AML-193 (cell line): ENCODE results near the gene FABP2.
"Not testable (repeated sequence)": the region's sequence is repeated elsewhere in the genome, so short reads cannot be mapped to it uniquely, and the experiment has no call there.

Source experiments
- DNase-seq, 2 experiments: peaks; one replicate each; lab custom pipeline; 2025; lab: John Stamatoyannopoulos, UW

FABP2 gene

DNA sequence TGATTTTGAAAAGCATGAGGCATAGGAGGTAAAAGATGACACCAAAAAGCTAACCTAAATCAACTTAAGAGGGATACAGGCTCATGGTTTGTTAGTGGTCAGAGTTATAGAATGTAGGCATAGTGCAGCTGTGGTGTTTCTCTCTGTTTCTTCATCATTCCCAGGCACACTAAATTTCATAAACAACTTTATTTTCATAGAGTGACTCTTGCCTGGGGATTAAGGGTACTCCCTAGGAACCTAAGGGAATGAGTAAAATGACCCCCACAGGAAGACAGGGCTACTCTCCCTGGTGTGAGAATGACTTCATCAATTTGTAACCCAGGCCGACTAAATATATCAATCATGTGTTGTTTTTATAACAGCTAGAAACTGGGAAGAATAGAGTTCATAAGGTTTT, 11.1 kb downstream of the FABP2 start:
- DNase-seq: no peak

- DNase-seq: no peak
These were observed 14.3 kb downstream of the FABP2 start for GRCh38 chr4:119307606-119308005.

- DNase-seq: no peak
These were observed 17.5 kb downstream of the FABP2 start for GRCh38 chr4:119304431-119304830.

DNA sequence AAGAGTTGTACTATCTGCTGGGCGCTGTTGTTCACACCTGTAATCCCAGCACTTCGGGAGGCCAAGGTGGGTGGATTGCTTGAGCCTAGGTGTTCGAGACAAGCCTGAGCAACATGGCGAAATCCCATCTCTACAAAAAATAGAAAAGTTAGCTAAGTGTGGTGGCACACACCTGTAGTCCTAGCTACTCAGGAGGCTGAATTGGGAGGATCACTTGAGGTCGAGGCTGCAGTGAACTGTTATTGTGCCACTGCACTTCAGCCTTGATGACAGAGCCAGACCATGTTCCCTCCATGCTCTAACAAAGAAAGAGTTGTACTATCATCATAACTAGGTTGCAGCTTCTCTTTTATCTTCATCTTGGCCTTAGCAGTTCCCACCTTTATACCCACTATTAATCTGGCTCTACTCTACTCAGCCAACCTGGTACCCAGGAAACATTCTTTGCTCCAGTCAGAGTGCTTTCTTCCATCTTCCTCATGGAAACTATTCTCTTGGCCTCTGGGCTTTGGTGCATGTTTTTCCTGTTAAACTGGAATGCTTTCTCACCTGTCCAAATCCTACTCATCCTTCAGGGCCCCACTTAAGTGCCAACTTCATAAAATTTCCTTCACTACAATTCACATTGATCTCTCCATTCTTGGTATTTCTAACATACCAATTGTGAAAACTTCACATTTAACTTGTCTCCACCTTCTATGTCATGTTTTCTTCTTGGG, 18.2 kb downstream of the FABP2 start:
- no peak for DNase-seq

DNA sequence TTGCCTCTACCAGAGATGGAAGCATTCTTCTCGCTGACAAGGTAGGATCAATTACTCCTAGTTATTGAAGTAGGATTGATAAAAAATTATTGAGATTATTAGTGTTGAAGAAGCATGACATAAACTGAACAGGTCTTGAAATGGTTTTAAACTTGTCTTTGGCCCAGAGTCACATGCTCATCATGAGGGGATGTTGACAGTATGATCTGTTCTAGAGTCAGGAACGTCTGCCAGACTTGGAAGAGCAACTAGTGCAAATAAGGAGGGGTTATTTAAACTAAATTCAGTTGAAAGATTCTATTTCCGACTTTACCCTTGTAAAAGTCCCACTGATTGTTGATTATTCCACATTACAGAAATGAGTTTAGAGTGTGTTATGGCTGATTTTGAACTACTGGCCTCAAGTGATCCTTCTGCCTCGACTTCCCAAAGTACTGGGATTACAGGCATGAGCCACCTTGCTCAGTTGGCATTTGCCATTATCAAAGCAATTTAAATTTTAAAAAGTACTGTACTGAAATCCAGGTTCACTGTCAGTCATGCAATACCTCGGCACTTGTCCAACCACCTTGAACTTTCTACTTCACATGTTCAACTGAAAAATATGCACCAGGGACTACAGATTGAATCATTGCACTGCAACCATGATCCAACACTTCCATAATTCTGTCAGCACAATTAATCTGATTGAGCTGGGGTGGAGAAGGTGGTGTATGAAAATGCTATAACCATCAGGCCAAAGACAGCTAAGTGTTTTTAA, 19.7 kb downstream of the FABP2 start:
- DNase-seq: no peak

- DNase-seq: no peak
These were observed 21.6 kb downstream of the FABP2 start for GRCh38 chr4:119300101-119300978.

DNA sequence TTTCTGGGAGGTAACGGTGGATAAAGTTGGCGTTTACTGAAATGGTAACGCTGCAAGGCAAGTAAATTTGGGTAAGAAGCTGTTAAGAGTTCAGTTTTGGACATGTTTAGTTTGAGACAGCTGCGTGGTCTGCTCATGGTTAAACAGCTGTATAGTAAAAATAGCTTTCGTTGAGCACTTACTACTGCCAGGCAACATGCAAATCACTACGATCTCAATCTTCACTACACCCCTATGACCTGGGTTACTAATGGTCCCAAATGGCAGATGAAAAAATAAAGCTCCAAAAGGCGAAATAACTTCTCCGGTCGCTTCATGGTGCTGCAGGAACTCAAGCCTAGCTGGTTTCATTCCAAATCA, 22.2 kb downstream of the FABP2 start:
- DNase-seq: no peak

- no peak for DNase-seq
These were observed 22.7 kb downstream of the FABP2 start for GRCh38 chr4:119299260-119299671.

- no peak for DNase-seq
These were observed 24.1 kb downstream of the FABP2 start for GRCh38 chr4:119297795-119298194.

- DNase-seq: no peak
These were observed 25.6 kb downstream of the FABP2 start for GRCh38 chr4:119296356-119296755.

DNA sequence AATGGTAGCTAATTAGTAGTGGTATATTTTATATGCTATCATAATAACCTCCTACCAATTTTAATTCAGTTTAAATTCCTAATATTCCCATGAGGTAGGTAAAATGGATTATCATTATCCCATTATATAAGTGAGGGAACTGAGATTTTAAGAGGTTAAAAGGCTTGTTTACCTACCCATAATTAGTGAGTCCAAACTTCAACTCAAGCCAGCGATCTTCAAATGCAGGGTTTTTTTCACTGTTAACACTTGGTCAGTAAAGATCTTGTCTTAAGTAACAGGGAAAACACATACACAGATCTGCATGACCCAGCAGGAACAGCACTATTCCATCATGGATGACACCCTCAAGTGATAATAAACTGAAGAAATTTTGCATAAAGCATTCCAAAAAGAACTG, 31.3 kb downstream of the FABP2 start:
- DNase-seq: no peak

- DNase-seq: no peak
These were observed 32.6 kb downstream of the FABP2 start for GRCh38 chr4:119289313-119289712.

DNA sequence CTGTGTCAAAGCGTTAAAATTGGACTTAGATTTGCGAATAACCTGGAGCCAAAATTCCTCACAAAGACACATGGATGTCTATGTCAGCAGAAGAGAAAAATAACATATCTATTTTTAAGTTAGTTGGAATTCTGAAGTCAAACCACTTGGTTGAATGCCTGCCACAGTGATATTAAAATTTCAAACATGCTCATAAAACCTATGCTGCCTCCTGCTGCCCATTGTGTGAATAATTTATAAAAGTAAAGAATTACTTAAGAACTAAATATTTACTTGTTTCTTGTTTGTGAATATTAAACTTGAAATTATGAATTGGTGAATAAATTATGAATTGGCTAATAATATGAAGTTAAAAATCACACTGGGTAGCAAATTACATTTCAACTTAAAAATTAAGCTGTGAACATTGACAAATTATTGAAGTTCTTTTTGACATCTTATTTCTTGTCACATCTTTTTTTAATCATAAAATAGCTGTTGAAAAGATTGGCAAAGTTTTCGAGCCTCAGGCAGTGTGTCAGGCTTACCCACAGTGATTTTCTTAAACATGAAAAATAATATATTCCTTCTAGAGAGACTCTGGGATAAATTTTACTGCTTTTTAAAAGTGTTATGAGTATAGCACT, 35.4 kb downstream of the FABP2 start:
- no peak for DNase-seq

- no peak for DNase-seq
These were observed 36.8 kb downstream of the FABP2 start for GRCh38 chr4:119284876-119285780.

- no peak for DNase-seq
These were observed 40.5 kb downstream of the FABP2 start for GRCh38 chr4:119281393-119281792.

DNA sequence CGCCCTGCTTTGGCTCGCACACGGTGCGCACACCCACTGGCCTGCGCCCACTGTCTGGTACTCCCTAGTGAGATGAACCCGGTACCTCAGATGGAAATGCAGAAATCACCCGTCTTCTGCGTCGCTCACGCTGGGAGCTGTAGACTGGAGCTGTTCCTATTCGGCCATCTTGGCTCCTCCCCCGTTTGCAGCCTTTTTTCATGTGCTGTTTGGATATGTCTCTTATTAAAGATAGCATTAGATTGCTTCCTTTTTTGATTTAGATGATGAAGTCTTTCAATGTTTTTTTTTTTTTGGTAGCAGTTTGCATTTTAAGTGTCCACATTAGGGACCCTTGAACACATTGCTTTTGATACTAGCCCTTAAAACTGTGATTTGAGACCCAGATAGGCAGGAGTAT, 42.0 kb downstream of the FABP2 start:
- not testable (repeated sequence) for DNase-seq

DNA sequence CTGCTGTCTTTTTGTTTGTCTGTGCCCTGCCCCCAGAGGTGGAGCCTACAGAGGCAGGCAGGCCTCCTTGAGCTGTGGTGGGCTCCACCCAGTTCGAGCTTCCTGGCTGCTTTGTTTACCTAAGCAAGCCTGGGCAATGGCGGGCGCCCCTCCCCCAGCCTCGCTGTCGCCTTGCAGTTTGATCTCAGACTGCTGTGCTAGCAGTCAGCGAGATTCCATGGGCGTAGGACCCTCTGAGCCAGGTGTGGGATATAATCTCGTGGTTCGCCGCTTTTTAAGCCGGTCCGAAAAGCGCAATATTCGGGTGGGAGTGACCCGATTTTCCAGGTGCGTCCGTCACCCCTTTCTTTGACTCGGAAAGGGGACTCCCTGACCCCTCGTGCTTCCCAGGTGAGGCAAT, 42.4 kb downstream of the FABP2 start:
- not testable (repeated sequence) for DNase-seq

DNA sequence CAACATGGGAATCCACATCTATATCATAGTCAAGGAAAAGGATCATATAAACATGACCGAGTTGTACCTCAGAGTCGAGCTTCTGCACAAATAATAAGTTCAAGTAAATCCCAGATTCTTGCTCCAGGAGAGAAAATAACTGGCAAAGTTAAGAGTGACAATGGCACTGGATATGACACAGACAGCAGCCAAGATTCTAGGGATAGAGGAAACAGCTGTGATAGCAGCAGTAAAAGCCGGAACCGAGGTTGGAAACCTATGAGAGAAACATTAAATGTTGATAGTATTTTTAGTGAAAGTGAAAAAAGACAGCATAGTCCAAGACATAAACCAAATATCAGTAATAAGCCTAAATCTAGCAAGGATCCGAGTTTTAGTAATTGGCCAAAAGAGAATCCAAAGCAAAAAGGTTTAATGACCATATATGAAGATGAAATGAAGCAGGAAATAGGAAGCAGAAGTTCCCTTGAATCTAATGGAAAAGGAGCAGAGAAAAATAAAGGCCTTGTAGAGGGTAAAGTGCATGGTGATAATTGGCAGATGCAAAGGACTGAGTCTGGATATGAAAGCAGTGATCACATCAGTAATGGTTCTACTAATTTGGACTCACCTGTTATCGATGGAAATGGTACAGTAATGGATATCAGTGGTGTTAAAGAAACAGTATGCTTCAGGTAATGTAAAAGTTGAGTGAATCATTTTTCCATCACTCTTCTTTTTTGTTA, 50.4 kb downstream of the FABP2 start:
- no peak for DNase-seq

- DNase-seq: no peak
These were observed 53.5 kb downstream of the FABP2 start for GRCh38 chr4:119268466-119268865.
